ENCODE data around the gene PTPRG.

Gene PTPRG

DNA sequence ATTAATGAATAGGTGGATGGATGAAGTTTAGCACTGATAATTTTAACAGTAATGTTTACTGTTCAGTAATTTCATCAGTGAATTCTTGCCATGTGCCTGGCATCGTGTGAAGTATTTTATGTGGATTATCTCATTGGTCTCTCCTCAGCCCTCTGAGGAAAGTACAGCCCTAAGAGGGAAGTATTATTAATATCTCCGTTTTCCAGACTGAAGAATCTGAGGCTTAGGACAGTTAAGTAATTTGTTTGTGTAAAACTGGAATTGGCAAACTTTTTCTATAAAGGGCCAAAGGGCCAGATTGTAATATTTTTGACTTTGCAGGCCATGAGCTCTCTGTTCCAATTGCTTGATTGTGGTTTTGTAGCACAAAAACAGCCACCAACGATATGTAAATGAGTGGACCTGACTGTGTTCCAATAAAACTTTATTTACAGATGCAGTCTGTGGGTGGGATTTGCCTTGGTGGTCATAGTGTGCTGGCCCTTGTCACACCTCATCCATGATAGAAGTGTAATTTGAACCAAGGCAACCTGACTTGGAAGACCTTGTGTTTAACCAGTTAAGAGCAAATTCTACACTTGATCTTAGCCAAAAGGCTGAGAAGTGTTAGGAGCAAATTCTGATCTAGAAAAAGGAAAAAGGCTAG is 556.7 kb downstream of the PTPRG start:
- DNase-seq (ENCODE audit: low spot score), result no peak

DNA sequence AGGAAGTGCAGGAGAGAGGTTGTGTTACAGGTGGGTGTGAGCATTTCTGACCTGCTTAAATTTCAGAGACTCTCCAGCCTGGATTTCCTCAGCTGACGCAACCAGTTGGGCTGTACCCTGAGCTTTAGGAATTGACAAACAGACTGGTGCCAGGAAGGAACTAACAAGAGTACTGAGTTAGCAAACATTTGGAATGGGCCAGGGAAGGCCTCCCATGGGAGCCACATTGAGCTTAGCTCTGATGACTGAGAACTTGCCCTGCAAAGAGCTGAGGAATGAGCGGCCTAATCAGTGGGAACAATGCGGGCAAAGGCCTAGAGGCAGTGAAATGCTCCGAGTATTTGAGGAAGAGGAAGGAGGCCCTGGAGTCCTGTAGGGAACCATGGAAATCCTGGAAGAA is 557.8 kb downstream of the PTPRG start:
- DNase-seq (ENCODE audit: low spot score), result no peak

DNA sequence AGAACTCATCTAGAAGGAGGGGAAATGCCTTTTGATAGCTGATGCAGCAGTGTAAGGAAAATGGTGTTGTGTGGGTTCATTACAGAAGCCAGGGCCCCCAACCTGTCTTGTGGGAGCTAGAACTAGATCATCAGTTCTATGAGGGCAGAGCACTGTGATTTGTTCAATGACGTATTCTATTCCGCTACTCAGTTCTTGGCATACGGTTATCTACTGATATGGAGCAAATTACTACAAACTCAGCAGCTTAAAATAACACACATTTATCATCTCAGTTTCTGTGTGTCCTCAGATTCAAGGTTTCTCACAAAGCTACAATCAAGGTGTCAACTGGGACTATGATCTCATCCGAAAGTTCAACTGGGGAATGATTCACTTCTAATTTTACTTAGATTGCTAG is 561.4 kb downstream of the PTPRG start:
- DNase-seq (ENCODE audit: low spot score), result no peak

DNA sequence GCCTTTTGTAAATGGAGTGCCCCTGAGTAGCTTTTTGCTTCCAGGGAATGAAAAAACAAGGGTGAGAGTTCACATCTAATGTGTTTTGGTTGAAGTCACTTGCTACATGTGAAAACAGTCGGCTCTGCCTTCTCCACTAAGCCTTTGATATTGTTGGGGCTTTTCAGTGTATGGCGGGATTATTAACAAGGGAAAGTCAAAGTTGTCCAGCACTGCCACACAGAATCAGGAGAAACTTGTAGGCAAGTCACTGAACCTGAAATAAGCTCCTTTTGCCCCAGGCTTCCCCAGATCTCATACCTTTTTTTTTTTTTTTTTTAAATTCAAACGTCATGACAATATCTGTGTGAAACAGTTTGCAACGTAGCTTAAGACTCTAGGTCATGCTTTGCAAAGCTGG is 564.0 kb downstream of the PTPRG start:
- no peak for DNase-seq (ENCODE audit: low spot score)

DNA sequence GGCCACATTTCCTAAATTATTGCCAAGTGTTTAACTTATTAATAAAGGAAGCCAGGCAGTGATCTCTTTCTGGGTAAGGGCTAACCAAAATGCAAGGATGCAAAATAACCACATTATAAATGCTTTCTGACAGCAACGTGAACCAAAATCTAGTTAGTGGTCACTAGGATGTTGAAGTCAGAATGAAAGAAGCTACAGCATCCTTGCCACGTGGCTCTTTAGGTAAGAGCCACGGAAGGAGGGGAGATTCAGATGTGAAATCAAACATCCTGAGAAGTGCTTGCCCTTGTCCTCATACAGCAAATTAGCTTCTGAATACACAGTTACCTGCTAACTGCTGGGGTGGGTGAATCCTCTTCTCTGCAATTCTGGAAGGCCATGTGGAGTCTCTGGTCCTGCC is 565.7 kb downstream of the PTPRG start:
- DNase-seq (ENCODE audit: low spot score), result no peak

DNA sequence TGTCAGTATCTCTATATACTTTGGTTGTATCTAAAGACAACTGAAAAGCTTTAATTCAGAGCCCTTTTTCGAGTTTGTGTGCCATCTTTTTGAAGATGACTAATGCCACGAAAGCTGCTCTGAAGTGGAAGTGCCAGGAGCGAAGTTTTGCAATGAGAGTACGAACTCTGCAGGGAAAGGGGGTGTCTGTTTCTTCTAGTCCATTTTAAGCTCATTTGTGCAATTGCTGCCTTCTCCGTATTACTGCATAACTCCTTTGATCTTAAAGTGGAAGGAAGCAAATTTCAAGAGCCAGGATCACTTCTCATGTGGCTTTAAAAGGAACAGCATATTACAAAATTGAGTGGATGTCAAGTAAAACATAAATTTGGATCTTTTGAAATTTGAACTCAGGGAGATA is 566.7 kb downstream of the PTPRG start:
- no peak for DNase-seq (ENCODE audit: low spot score)

DNA sequence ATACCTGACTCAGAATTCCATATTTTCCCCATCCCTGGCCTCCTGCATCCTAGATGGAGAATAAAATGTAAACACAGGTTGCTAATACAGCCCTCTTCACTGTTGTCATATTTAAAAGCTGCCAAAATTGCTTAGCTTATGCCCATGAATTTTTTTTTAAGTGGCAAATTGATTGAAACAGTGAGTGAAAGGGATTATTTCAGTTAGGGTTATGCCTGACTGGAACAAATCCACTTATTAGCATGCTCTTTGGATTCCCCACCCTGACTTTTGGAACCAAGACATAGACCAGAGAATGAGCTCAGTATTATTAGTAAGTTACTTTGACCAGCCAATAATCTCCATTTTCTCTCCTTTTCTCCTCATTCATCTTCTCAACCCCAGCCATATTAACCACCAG is 567.3 kb downstream of the PTPRG start:
- no peak for DNase-seq (ENCODE audit: low spot score)

DNA sequence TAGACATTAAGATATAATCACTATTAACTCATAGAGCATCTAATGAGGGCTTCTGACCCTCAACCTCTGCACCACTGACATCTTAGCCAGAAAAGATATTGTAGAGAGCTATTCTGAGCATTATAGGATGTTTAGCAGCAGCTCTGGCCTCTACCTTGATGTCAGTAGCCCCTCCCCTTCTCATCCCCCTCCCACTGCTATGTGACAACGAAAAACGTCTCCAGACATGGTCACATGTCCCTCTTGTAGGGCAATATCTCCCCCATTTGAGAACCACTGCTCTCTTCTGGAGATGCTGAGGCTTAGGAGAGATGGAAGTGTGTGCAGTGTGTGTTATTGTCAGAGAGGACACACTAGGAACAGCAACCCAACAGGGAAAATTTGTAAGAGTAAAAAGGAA is 569.7 kb downstream of the PTPRG start:
- DNase-seq (ENCODE audit: low spot score), result no peak

DNA sequence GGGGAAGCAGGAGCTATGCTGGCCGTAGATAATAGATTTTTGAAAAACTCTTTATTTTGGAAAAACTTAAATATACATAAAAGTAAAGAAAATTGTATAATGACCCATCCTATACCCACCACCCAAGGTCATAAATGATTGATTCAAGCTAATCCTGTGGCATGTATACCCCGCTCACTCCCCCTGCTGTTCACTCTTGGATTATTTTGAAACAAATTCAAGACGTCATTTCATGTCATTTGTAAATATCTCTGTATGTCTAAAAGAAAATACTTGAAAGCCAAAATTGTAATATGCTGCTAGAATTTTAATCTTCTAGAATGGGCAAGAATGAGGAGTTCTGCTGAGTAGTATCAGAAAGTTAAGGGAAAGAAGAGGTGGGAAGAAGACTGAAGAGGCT is 570.2 kb downstream of the PTPRG start:
- DNase-seq (ENCODE audit: low spot score), result no peak

DNA sequence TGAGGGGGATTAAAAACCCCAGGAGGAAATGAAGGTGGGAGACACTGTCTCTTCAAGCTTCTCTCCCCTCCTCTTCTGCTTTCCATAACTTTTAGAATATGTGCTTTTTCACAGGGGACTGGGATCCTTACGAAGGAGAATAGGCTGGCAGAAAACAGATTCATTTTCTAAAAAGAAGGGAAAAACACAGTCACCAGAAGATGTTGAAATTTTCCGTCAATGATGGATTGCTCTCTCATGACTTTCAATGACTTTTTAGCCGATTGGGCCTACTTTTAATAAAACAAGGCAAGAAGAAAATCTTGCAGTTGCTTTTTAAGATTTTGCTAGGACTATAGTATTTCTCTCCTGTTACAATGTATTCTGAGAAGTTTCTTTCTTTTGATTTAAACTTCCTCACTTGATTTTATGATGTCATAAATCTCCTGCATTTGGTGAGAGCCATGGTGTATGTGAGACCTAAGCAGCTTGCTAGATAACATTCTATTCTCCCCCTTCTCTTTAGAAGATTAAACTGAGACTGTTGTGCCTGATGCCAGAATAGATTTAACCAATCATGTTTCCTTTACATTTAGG is 570.7 kb downstream of the PTPRG start:
- DNase-seq (ENCODE audit: low spot score), result no peak

DNA sequence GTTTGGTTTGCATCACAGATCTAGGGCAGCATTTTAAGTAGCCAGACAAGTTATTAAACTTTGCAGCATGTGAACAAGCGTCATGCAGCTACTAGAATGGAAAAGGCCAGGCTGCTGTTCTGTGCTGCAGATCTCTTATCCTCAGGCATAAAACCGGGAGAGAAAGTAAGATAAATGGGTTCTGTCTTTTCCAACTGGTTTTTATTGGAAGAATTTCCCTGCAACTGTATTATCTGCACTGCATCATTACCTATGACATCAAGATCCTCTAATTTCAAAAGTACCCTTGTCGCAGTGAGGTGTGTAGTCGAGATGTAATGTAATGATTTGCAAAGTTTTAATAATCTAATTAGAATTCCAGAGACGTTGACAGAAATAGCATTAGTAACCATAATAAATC is 571.6 kb downstream of the PTPRG start:
- DNase-seq (ENCODE audit: low spot score), result no peak

DNA sequence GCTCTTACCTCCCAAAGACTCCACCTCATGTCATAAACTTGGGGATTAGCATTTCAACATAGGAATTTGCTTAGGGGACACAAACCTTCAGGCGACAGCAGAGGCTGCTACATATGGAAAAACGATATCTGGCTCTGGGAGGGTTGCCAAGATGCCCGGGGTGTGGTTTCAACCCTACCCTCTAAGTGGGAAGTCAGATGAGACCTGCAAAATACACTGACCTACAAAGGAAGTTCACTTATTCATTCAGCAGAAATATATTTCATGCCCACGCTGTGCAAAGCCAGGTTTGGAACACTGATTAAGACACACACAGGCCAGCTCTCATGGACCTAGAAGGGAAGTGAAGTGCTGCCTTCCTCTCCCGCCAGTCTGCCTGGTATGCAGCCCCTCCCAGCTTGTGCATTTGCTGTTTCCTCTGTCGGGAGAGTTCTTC is 572.7 kb downstream of the PTPRG start:
- no peak for DNase-seq (ENCODE audit: low spot score)

DNA sequence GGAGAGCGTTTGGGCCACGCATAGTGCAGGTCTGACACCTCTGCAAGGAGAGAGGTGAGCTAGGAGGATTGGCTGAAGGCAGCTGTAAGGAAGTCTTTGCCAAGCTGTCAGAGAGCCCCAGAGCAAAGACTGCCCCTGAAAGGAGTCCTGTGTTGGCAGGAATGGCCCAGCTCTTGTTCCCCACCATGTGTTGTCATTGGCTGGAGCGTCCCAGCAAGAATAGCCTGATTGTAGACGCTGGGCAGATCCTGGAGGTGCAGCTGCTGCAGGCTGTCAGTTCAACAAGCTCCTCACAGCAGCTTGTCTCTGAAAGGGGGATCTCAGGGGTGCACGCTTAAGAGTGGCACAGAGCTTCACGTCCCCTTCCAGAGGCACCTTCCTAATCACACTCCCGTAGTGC is 574.4 kb downstream of the PTPRG start:
- DNase-seq (ENCODE audit: low spot score), result no peak

DNA sequence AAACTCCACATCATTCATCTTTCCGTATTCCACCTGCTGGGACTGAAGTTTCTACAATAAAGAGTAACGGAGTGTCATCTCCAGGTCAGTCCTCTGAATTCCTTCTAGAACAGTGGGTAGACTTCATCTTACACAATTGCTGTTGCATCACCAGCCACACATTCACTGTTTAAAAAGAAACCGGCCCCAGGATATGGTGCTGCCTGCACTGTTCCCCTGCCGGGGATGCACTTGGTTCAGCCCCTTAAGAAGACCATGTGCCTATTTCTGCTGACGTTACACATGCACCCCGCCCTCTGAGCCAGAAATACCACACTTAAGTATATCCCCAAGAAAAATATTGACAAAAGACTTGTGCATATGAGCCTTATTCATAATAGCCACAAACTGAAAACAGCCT is 578.6 kb downstream of the PTPRG start:
- no peak for DNase-seq (ENCODE audit: low spot score)

DNA sequence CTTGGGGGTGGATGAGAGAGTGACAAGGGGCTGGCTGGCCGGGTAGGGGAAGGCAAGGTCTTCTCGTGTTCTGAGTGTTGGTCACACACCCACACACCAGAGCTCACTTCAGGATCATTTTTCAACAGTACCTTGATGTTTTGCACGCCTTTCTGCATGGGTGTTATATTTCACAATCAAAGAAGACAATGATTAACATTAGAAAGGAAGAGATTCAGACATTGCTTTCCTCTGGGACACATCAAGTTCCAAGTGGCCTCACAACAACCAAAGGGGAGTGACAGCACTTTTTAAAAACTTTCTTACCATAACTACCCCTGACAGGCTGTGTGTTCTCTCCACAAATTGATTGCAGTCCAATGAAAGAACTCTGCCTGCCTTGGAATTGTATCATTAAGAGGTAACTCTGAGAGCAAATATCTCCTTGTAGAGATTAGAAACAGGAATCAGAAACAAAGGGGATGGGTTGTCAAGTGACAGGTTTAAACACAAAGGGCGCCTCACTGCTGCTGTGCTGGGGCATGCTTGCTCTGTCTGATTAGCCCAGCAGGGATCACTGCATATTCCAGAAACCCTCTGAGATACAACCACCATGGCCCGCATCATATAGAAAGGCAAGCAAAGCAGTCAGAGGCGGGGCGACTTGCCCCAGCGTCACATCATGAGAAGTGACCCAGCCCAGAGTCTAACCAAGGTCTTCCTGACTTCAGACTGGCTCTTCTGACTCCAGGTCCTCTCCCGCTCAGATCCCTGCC is 581.1 kb downstream of the PTPRG start:
- no peak for DNase-seq (ENCODE audit: low spot score)

DNA sequence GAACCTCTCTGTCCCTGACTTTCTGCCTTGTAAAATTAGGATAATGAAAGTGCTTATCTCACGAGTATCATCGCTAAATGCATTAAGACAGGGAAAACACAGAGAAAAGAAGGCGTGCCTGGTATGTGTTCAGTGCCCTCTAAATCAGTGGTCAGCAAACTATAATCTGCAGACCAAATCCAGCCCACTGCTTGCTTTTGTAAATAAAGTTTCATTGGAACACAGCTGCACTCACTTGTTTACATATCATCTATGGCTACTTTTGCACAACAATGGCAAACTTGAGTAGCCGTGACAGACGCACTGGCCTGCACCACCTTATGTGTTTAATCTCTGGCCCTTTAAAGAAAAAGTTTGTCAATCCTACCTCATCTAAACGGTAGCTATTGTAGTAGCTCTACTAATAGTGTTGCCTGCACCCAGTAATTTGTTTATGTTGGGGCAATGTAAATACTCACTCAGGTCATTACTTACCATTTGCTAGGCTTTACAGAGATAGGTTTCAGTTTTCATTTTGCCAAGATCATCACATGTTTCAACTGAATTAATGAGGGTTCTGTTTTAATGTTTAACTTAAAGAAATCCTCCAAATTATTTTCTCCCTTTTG is 582.6 kb downstream of the PTPRG start:
- DNase-seq (ENCODE audit: low spot score), result no peak

DNA sequence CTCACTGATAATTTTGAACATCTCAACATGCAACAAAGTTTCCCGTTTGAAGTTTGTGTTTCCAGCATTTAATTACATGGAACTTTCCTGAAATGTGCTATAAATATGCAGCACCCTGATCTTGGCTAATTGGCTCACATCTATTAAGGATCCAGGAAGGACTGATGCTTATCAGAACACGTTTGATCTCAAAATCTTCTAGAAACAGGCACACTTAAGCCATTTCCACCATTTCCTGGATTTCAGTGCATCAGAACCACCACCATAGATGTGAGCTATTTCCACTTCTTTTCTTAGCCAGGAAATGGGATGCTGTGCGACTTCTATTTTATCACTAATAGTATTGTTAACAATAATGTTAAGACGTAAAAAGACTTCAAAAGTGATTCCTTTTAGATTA is 583.1 kb downstream of the PTPRG start:
- no peak for DNase-seq (ENCODE audit: low spot score)

DNA sequence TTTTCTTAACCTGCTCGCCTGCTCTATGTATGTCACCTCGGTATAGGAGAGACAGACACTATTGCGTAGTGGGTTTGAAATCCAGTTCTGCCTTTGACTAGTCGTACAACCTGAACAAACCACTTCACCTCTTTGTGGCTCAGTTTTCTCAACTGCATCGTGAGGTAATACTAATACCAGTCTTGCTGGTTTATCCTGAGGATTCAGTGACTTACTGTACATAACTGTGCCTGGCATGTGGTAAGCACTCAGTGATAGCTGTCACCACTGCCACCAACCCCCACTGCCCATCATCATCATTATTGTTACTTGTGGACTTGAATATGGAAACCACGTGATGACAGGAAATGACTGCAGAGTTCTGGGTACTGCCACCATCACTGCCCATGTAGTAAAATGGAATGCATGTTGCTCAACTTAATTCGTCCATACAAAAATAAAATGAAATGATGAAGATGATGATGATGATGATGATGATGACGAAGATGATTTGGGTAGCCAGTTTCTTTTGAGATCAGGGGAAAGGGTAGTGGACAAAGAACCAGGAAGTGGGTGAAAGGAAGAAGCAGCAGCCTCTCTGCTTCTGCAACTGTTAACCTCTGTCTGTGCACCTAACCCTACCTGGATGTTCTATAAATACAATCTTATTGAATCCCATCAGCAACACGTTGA is 583.9 kb downstream of the PTPRG start:
- DNase-seq (ENCODE audit: low spot score), result no peak

DNA sequence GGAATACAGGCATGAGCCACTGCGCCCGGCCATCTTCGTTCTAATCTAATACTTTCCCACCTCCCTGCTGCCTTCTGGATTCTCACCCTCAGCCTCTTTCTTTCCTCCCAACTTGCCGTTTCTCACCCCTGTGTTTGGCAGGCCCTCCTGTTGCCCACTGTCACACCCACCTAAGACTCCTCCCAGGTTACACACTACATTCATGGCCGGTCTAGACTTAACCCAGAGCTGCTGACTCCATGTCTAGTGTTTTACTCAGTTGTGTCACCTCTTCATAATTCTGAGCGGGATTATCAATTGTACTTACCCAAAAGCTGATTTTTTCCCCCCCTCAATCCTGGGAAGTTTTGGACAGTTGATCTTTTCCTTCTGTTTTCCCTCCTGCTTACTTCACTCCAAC is 588.2 kb downstream of the PTPRG start:
- no peak for DNase-seq (ENCODE audit: low spot score)

DNA sequence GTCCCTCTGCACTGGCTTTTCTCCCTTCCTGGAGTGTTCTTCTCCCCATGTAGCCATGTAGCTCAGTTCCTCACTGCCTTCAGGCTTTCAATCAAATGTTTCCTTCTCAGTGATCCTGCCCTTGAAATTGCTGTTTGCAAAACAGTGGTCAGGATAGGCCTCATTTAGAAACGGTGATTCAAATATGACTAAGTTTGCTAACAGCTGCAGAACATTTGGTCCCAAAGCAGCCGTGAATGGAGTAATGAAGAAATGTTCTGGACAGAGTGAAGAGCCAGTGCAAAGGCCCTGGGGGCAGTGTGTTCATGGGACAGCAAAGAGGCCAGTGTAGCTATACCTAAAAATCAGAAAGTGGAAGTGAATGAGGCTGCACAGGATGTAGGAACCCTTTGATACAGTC is 588.6 kb downstream of the PTPRG start:
- no peak for DNase-seq (ENCODE audit: low spot score)

DNA sequence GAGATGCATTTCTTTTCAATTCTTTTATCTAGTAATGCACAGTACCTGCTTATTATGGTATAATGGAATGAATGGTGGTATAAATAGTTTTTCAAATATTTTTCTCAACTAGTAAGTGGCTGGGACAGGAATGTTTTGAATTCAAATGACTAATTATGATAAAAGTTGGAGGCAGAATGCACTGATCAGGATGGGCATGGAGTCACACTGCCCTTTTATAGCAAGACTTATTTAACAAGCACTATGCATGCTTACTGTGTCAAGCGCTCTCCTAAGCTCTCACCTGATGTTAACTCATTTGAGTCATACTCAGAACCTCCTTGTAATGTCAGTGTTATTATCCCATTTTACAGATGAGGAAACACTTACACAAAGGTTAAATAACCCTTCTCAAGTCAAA is 590.2 kb downstream of the PTPRG start:
- no peak for DNase-seq (ENCODE audit: low spot score)

DNA sequence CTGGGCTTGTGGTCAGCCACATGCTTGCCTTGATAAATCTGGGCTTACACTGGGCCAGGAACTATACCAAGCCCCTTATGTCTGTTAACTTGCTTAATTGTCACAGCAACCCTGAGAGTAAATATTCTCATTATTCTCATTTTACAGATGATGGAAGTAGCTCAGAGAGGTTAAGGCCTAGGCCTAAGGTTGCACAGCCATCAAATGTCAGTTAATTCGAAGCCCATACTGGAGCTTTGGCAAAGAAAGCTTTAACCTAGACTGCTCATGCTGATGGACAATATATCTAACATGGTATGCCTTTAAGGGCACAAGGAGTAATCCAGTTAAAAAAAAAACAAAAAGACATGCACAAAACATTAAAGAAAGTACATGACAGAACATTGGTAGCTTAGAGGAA is 591.9 kb downstream of the PTPRG start:
- no peak for DNase-seq (ENCODE audit: low spot score)

Data from pons (tissue), 1 donor.